Smooth muscle cell (in vitro differentiated cells): ENCODE results near the gene PPFIBP2. TPM values are rescaled to one million over a fixed set of nuclear protein-coding genes. Genes with fewer than 3 reads are reported as not detected.

ENCODE experiments used
- DNase-seq: peaks from one replicate; lab custom pipeline; 2025; ENCODE audit not compliant: unreplicated experiment; lab: John Stamatoyannopoulos, UW
- H2AFZ ChIP-seq: fragments of 200-600 bp; sonication (generic); 2 replicates; pipeline ENCODE4 v1.6.0; 2016; ENCODE audit warnings: antibody characterized with exemption, low read depth, mild to moderate bottlenecking
- H3F3A ChIP-seq: fragments of 200-600 bp; sonication (generic); 2 replicates; pipeline ENCODE4 v1.6.0; 2017; ENCODE audit warnings: antibody characterized with exemption, low read depth
- H3K27ac ChIP-seq: fragments of 200-600 bp; sonication (generic); 2 replicates; pipeline ENCODE4 v1.5.1; 2016; ENCODE audit warnings: low read depth, mild to moderate bottlenecking
- H3K27me3 ChIP-seq: fragments of 200-600 bp; sonication (generic); 2 replicates; pipeline ENCODE4 v1.6.1; 2016; ENCODE audit warnings: low read depth, mild to moderate bottlenecking
- H3K36me3 ChIP-seq: fragments of 200-600 bp; sonication (generic); 2 replicates; pipeline ENCODE4 v1.5.1; 2016; ENCODE audit warnings: low read depth
- H3K4me1 ChIP-seq: fragments of 200-600 bp; sonication (generic); 2 replicates; pipeline ENCODE4 v1.5.1; 2016; ENCODE audit warnings: low read depth
- H3K4me2 ChIP-seq: fragments of 200-600 bp; sonication (generic); 2 replicates; pipeline ENCODE4 v1.6.0; 2016; ENCODE audit warnings: mild to moderate bottlenecking
- H3K4me3 ChIP-seq: fragments of 200-600 bp; sonication (generic); 2 replicates; pipeline ENCODE4 v1.5.1; 2016; ENCODE audit warnings: mild to moderate bottlenecking
- H3K79me2 ChIP-seq: fragments of 200-600 bp; sonication (generic); 2 replicates; pipeline ENCODE4 v1.6.0; 2016; ENCODE audit warnings: low read depth, mild to moderate bottlenecking
- H3K9ac ChIP-seq: fragments of 200-600 bp; sonication (generic); 2 replicates; pipeline ENCODE4 v1.6.0; 2016; ENCODE audit warnings: low read depth
- H3K9me3 ChIP-seq: fragments of 200-600 bp; sonication (generic); replicated peaks from 2 replicates; pipeline ENCODE4 v1.5.1; 2016; ENCODE audit warnings: low read depth
- H4K20me1 ChIP-seq: fragments of 200-600 bp; sonication (generic); 2 replicates; pipeline ENCODE4 v1.6.0; 2016; ENCODE audit warnings: low read depth
- WGBS: methylation state at CpG from one replicate; pipeline ENCODE4 v1.1.7; 2016; ENCODE audit warnings: low lambda C conversion rate; 5-methylcytosine and 5-hydroxymethylcytosine counted together
- polyA plus RNA-seq: library from polyadenylated mRNA; unstranded; fragments of >200 nt; fragmentation: Nextera tagmentation; extraction: Ambion mirVana; gene quantifications from 2 replicates; pipeline ENCODE4 v1.2.1, GENCODE V29; 2016
- total RNA-seq: library from RNA; depleted of rRNA; stranded (reverse); fragments of >200 nt; gene quantifications from 2 replicates; pipeline ENCODE4 v1.2.3, GENCODE V29; 2014
- TF ChIP-seq, protein P1 (sequence below): fragments of 200-600 bp; sonication (generic); IDR thresholded peaks from 2 replicates; pipeline ENCODE4 v1.5.1; 2017; ENCODE audit warnings: borderline replicate concordance, mild to moderate bottlenecking, antibody characterized with exemption; ENCODE audit not compliant: insufficient read depth, poor library complexity, severe bottlenecking

Gene PPFIBP2
- total and polyA plus RNA-seq, 2 experiments from 2014 or later, result 9.8 to 20.2 TPM

DNA sequence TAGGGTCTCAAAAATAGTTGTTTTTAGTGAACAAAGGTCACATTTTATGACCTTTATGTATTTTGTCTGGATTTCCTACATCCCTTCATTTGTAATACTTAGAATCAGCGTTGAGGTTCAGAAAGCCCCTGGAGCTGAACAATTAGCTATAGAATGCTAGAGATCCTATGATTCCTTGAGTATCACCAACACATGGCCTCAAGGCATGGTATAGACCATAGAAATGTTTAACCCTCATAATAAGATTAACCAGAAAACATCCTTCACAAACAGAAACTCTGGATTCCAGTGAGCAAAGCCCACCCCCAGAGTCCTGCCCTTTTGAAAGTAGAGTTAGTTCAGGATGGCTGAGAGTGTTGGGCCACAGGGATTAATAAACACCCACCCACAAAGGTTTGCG is 82.2 kb downstream of the PPFIBP2 start:
- H4K20me1 ChIP-seq, result no peaks in the 10 kb centered on the region
- no peaks in the 10 kb centered on the region for H3K36me3 ChIP-seq
- no peaks in the 10 kb centered on the region for H3K27me3 ChIP-seq
- no peaks in the 10 kb centered on the region for H3K79me2 ChIP-seq
- DNase-seq, result no peak
- no peak overlapping the region for H3K4me3 ChIP-seq
- no peak overlapping the region for H3K27ac ChIP-seq
- no peaks in the 10 kb centered on the region for H3K9me3 ChIP-seq
- H3F3A ChIP-seq, result peaks cover 11% of the 10 kb centered on the region
- 87% methylated on average over 2 of the region's 2 CpGs for WGBS
- peaks cover 44% of the 10 kb centered on the region for H3K4me1 ChIP-seq
- no peak overlapping the region for H2AFZ ChIP-seq
- TF ChIP-seq, protein P1, sequence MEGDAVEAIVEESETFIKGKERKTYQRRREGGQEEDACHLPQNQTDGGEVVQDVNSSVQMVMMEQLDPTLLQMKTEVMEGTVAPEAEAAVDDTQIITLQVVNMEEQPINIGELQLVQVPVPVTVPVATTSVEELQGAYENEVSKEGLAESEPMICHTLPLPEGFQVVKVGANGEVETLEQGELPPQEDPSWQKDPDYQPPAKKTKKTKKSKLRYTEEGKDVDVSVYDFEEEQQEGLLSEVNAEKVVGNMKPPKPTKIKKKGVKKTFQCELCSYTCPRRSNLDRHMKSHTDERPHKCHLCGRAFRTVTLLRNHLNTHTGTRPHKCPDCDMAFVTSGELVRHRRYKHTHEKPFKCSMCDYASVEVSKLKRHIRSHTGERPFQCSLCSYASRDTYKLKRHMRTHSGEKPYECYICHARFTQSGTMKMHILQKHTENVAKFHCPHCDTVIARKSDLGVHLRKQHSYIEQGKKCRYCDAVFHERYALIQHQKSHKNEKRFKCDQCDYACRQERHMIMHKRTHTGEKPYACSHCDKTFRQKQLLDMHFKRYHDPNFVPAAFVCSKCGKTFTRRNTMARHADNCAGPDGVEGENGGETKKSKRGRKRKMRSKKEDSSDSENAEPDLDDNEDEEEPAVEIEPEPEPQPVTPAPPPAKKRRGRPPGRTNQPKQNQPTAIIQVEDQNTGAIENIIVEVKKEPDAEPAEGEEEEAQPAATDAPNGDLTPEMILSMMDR, result no peak
- H3K9ac ChIP-seq, result no peak overlapping the region
- no peak overlapping the region for H3K4me2 ChIP-seq

DNA sequence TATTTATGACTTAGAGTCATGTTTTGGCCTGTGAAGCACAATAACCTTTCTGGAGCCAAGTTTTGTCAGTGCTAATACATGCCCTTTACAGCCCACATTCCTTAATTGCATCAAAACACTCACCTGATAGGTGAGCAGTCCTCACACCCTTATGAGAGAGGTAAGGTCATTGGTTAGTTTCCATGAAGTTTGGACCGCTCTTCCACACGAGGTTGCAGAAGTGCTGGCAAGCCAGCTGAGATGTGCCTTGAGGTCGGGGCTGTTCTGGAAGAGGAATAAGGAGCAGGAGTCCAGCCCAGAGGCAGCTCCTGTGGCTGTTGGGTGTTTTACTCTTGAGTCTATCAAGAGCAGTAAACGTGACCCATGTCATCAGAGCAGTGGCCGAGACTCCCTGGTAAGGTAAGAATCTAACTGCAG is 83.2 kb downstream of the PPFIBP2 start:
- Histone ChIP-seq H3K9ac (no peak overlapping the region), H3K27me3 (no peaks in the 10 kb centered on the region), H3K4me3 (no peak overlapping the region), H3K36me3 (no peaks in the 10 kb centered on the region), H3K27ac (no peak overlapping the region), H4K20me1 (no peaks in the 10 kb centered on the region), H3K79me2 (no peaks in the 10 kb centered on the region), H3K4me1 (peaks cover 46% of the 10 kb centered on the region), H2AFZ (no peak overlapping the region), H3K4me2 (no peak overlapping the region), H3K9me3 (no peaks in the 10 kb centered on the region), H3F3A (peaks cover 14% of the 10 kb centered on the region)
- no peak for DNase-seq
- TF ChIP-seq, protein P1, result no peak
- 82% methylated on average over 5 of the region's 5 CpGs for WGBS

DNA sequence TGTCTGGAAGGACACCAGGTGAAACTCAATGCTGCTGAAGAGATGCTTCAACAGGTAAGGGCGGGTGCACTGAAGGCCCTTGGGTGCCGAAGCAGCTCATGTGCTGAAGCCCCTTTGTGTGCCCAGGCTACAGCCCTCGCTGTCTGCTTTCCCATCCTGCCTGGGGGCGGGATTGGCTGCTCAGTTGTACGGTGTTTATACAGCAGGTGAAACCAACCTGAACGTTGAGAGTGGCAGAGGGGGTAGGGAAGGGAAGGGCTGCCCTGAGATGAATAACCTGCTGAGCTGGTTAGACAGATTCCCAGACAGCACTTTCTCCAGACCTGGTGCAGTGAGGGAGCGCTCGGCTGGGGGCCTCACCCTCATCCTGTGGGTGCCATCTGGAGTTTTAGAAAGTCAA is 83.8 kb downstream of the PPFIBP2 start:
- Histone ChIP-seq H3F3A (peaks cover 14% of the 10 kb centered on the region), H3K4me1 (peaks cover 46% of the 10 kb centered on the region), H3K27me3 (no peaks in the 10 kb centered on the region), H3K4me2 (no peak overlapping the region), H3K4me3 (no peak overlapping the region), H3K36me3 (no peaks in the 10 kb centered on the region), H3K79me2 (no peaks in the 10 kb centered on the region), H3K9me3 (no peaks in the 10 kb centered on the region), H4K20me1 (no peaks in the 10 kb centered on the region), H3K9ac (no peak overlapping the region), H2AFZ (no peak overlapping the region), H3K27ac (no peak overlapping the region)
- TF ChIP-seq, protein P1, result no peak
- no peak for DNase-seq
- 72% methylated on average over 8 of the region's 8 CpGs for WGBS

DNA sequence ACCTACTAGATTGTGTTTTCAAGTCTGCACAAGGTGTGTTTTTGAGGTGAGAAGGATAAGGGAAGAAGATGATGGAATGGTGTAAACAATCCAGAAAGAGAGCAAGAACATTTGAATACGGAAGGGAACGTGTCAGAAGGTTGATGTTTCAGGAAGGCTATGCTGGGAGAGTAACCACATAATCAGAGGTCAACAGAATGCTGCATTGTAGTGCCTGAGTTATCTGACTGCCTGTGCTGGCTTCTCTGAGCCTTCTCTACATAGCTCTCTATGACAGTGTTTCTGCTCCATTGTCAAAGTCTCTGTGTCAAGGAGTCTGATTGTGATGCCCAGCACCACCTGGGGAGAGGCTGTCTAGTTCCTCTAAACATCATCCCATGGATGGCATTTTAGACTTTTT is 85.4 kb downstream of the PPFIBP2 start:
- Histone ChIP-seq H3K9ac (no peak overlapping the region), H3K79me2 (no peaks in the 10 kb centered on the region), H4K20me1 (no peaks in the 10 kb centered on the region), H2AFZ (no peak overlapping the region), H3K4me3 (no peak overlapping the region), H3F3A (peaks cover 14% of the 10 kb centered on the region), H3K4me1 (peaks cover 35% of the 10 kb centered on the region), H3K4me2 (no peak overlapping the region), H3K36me3 (no peaks in the 10 kb centered on the region), H3K27ac (no peak overlapping the region), H3K27me3 (no peaks in the 10 kb centered on the region), H3K9me3 (no peaks in the 10 kb centered on the region)
- TF ChIP-seq, protein P1, result no peak
- DNase-seq, result no peak
- WGBS, result 77% methylated on average over 2 of the region's 2 CpGs
